Occipital lobe (tissue), 2 donors: ENCODE results near the gene HEATR9. TPM values are rescaled to one million over a fixed set of nuclear protein-coding genes. Genes with fewer than 3 reads are reported as not detected.
A peak's percentile ranks its signal among the peaks of the same experiment; 100 is the strongest.

ENCODE experiments used
- DNase-seq: peaks from one replicate; lab custom pipeline; 2025; lab: John Stamatoyannopoulos, UW
- total RNA-seq: library from RNA; depleted of rRNA; stranded (reverse); fragments of >200 nt; gene quantifications from one replicate; pipeline ENCODE4 v1.2.3, GENCODE V29; 2014

Gene HEATR9
- total RNA-seq, 1 donor from 2014 or later: not detected

GRCh38 chr17:35866341-35866950, 2.2 kb downstream of the HEATR9 start:
- DNase-seq: no peak

DNA sequence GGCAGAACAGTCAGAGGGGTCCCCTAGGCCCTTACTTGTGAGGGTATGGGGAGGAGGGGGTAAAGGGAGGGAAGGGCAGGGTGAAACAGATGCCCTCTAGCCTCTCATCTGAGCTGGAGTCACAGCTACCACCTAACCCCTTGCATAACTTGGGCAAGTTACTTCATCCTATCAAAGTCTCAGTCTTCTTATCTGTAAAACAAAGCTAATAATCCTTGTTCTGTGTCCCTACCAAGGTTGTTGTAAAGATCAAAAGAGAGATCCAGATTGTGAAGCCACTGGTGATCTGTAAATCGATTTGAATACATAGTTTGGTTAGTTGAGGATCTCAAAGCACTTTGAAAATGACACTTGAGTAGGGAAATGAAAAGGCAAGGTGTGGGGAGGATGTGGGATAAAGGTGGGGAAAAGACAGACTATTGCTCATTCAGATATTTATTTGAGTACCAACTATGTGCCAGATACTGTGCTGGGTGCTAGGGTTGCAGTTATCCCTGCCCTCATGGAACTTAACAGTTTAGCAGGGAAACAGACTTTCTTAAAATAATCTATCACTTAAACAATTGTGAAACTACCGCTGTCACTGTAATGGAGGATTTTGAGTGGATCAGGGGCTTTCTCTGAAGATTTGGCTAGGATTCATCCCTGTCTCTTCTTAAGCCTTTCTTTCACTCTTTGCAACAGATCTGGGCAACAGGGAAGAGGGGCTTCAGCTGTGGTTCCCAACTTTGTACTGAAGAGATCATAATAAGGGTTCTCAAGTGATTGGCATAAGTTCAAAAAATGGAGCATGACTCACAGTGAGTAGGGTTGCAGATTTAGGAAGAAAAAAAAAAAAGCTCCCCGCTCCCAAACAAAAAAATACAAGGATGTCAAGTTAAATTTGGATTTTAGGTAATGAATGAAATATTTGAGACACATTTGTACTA, 3.0 kb downstream of the HEATR9 start:
- no peak for DNase-seq

DNA sequence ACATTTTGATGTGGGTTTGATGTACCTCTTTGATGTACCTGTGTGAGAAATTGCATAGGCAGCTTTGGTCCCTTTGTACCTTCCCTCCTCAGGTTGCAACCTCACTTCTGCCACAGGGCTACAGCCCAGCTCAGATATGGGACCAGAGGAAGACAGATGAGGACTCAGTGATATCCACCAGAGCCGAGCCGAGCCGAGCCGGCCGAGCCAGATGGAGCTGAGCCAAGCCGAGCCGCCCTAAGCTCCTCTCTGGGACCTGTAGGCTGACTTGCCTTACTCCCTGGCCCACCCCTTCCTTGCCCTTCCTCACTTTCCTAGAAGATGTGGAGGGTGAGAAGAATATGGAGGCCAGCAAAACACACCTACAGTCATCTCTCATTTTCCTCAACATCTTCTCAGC, 3.8 kb downstream of the HEATR9 start:
- DNase-seq: no peak

GRCh38 chr17:35856603-35857002, 12.1 kb downstream of the HEATR9 start:
- no peak for DNase-seq

- no peak for DNase-seq
Measured at GRCh38 chr17:35855965-35856364, 12.7 kb downstream of the HEATR9 start.

GRCh38 chr17:35849469-35850348, 19.0 kb downstream of the HEATR9 start:
- peak; percentile 16 for DNase-seq

GRCh38 chr17:35847633-35848373, 20.9 kb downstream of the HEATR9 start:
- no peak for DNase-seq

- no peak for DNase-seq
Measured at GRCh38 chr17:35847006-35847405, 21.7 kb downstream of the HEATR9 start.

DNA sequence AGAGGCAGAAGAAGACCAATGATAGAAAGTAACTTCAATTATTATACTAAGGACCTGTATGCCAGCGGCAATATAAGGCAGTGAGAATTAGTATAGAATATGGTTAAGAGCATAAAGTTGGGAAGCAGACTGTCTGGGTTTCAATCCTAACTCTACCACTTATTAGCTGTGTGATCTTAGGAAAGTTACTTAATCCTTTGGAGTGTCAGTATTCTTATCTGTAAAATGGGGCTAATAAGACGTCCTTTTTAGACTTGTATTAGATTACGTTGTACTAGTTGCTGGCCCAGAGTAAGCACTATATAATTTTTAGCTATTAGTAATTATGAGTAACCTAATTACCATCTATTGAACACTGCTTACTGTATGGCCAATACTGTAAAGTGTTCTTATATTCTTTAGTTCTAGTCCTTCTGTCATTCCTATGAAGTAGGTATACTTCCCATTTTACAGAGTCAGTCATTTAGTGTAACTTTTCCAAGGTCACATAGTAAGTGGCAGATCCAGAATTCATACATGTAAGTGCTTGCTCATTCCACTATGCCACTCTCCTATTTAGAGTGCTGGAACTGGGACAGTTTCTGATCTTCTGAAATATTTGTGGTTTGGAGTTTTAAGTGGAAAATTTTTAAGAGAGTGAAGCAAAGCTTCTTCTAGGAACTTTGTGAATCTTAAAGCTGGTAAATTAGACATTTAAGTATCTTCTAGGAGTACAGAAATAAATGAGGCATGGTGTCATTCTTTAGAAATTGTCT, 22.5 kb downstream of the HEATR9 start:
- no peak for DNase-seq

DNA sequence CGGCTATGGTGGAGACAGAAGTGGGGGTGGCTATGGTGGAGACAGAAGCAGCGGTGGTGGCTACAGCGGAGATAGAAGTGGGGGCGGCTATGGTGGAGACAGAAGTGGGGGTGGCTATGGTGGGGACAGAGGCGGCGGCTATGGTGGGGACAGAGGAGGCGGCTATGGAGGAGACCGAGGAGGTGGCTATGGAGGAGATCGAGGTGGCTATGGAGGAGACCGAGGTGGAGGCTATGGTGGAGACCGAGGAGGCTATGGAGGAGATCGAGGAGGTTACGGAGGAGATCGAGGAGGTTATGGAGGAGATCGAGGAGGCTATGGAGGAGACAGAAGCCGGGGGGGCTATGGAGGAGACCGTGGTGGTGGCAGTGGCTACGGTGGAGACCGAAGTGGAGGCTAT, 24.1 kb downstream of the HEATR9 start:
- DNase-seq: no peak

DNA sequence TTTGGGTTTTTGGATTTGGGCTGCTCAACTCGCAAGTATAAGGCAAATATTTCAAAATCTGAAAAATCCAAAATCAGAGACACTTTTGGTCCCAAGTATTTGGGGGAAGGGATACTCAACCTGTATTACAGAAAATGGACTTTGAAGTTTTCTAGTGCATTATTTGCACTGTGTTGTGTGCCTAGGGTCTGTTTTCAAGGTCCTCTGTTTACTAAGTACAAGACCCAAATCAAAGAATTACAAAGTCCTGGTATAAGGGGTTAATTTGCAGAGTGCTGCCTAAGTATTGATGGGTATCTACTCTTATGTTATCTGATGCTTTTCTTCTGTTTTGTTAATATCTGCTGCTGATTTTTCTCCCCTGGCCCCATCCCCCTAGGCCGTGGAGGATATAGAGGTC, 25.0 kb downstream of the HEATR9 start:
- DNase-seq: no peak

DNA sequence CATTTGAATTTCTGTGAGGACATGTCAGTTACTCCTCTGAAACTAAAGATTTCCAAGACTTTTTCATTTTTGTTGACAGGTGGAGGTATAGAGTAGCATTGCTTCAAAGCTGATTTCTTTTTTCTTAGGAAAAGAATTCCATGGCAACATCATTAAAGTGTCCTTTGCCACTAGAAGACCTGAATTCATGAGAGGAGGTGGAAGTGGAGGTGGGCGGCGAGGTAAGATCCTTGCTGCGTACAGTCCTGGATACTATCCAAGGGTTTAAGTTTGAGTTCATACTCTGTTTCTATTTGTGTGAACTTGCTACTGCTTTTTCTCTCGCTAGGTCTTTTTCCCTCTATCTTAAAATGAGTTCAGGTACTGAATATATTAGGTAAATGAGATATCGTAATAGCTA, 26.5 kb downstream of the HEATR9 start:
- no peak for DNase-seq

GRCh38 chr17:35841505-35841904, 27.2 kb downstream of the HEATR9 start:
- peak; percentile 6 for DNase-seq

- DNase-seq: no peak
Measured at GRCh38 chr17:35841101-35841500, 27.6 kb downstream of the HEATR9 start.

DNA sequence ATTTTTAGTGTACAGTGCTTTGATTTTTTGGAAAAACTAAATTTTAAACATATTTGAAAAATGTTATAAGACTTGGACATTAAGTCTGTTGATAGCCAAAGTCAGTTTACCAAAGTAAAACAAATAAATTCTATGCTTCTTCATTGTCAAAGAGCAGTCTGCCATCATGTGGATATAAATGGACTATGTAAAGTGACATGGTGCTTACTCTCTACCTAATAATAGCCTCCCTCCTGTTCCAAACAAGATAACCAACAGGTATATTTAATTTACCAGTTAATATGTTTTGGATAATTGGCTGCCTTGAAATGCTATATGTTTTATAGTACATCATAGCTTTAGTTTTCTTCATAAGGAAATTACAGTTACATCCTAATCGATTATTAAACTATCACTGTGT, 43.5 kb downstream of the HEATR9 start:
- DNase-seq: no peak

DNA sequence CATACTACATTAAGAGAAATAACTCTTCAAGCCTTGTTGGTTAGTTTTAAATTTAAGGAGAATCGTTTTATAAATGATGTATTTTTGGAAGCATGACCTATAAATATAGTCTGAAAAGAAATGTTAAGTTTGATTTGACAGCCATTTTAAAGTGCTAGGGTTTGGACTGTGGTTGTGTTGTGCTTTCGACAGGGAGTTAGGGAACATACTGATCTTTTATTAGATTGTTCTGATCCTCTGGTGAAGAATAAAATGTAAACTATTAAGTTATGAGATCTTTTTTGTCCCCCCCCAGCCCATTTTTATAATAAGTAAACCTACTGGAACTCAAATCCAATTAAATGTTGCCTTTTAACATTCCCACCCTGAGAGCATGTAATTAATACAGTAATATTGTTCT, 47.4 kb downstream of the HEATR9 start:
- DNase-seq: no peak

DNA sequence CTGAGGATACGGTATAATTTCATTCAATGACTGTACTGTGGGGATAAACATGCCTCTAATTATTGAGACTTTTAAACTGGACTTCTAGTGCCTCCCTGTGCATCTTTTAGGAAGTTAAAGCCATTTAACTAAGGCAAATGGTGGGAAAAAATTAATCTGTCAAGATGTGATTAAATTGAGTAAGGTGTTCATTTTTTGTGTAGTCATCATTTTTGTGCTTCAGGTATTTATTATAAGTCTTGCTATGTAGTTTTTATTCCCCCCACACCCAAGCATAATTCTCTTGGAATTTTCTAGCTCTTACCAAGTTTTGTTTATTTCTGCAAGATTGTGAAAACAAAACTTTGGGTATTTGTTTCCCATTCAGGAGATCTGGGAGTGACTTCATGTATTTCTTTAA, 49.2 kb downstream of the HEATR9 start:
- DNase-seq: no peak

DNA sequence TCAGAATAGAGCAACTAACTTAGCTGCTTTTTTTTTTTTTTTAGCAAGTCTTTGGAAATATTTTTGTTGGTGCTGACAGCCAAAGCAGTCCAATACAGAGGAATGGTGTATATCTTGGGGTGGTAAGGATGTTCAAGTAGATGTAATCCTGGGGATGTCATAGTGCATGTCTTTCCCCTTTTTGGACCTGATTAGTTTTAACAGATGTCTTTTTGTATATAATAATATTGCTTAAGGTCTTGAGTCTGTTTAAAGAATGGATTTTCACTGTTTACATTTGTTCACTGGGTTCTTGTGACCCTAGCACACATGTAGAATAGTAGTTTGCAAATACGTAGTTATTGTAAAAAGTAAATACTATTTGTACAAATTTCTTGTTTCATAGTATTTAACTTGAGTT, 51.5 kb downstream of the HEATR9 start:
- DNase-seq: no peak

DNA sequence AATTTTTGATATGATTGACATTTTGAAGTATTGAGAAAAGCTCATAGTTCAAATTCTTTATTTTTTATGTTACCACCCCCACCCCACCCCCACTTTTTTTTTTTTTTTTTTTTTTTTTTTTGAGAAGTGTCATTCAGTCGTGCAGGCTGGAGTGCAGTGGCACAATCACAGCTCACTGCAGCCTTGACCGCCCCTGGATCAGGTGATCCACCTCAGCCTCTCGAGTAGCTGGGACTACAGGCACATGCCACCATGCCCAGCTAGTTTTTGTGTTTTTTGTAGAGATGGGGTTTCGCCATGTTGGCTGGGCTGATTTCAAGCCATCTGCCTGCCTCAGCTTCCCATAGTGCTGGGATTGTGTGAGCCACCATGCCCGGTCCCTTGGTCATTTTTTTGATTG, 52.0 kb downstream of the HEATR9 start:
- no peak for DNase-seq

DNA sequence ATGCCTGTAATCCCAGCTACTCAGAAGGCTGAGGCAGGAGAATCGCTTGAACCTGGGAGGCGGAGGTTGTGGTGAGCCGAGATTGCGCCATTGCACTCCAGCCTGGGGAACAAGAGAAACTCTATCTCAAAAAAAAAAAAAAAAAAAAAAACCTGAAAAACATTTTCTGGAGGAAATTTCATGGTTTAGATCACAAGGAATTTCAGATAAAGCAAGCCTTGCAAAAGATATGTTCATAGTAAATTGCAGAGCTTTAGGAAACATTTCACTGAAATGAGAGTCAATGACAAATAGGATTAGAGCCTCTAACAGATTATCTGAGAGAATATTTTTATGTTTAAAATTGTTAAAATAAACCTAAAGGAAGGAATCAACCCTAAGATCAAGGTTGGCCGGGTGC, 56.2 kb downstream of the HEATR9 start:
- DNase-seq: no peak

DNA sequence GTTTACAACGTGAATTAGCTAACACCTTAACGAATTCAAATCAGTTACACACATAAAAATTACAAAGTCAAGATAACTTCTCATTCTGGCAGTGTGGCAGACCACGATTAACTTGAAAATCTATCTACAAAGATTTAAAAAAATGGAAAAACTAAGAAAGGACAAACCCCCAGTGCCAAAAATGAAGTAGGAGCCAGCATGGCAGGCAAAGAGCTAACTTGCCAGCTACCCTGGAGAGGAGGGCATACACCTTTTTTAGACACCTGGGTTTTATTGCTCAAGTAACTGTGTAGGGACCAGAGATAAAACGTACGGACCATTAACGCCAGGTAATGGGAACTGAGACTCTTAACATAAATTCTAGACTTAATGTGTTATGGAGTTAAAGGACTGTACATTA, 56.9 kb downstream of the HEATR9 start:
- DNase-seq: no peak
